Endothelial cell of umbilical vein (primary cell): Measurements from ENCODE around the gene MRPL2.

Source experiments
- CTCF ChIP-seq, 2 donors: IDR thresholded peaks; 1 replicate in 1 of 2; 2 replicates in 1 of 2; pipeline ENCODE4 v1.5.1; 2011; ENCODE audit warnings: low read length in 2 of 2, mild to moderate bottlenecking in 2 of 2, moderate library complexity in 2 of 2, control low read depth in 1 of 2, inconsistent platforms in 1 of 2, low read depth in 1 of 2; ENCODE audit not compliant: insufficient read depth in 1 of 2; ENCODE audit errors: extremely low read depth in 1 of 2
- EZH2 ChIP-seq: IDR thresholded peaks from 2 replicates; pipeline ENCODE4 v1.6.1; 2012; ENCODE audit warnings: borderline replicate concordance, low read depth, mild to moderate bottlenecking, moderate library complexity, low read length, inconsistent platforms; ENCODE audit not compliant: severe bottlenecking

GRCh38 chr6:43043310-43043709 is 15.9 kb downstream of the MRPL2 start:
- TF ChIP-seq CTCF (IDR thresholded peaks at IDR 0.05; ENCODE audit: extremely low read depth in 1 of 2, insufficient read depth in 1 of 2, low read depth in 1 of 2, low read length in 2 of 2), result no peak
- no peak for TF ChIP-seq EZH2
